Right ventricle myocardium inferior (tissue), 1 donor: ENCODE measurements around the gene CCDC71L. TPM values are rescaled to one million over a fixed set of nuclear protein-coding genes. Genes with fewer than 3 reads are reported as not detected.

Source experiments
- ATAC-seq: fragments of 200-7000 bp; cut with Tn5 transposase; one replicate; pipeline ENCODE4 v1.9.1; 2020; ENCODE audit warnings: mild to moderate bottlenecking, moderate library complexity
- DNase-seq: peaks from one replicate; pipeline ENCODE4 v3.0.0; 2021; ENCODE audit errors: missing footprints
- intact Hi-C: fragments of 100-400 bp; cut with DNase I; formaldehyde crosslinking; loops from one replicate; pipeline ENCODE4 v1.11.0; 2022
- total RNA-seq: library from RNA; stranded (reverse); fragmentation: NEBNext Ultra II Directional; extraction: Animal tissue kit (Norgen Biotek cat#: 25700); gene quantifications from one replicate; pipeline ENCODE4 v1.2.1, GENCODE V29; 2021
- donor health status: DM: no; HTN: yes; CAD: no; lungs with severe emphysema.

Gene CCDC71L
- total RNA-seq, 1 donor from 2014 or later, result 6.9 TPM

GRCh38 chr7:106634958-106635357, 26.0 kb downstream of the CCDC71L start:
- DNase-seq, result no peak
- intact Hi-C loops, result no loop called here
- no peak for ATAC-seq

DNA sequence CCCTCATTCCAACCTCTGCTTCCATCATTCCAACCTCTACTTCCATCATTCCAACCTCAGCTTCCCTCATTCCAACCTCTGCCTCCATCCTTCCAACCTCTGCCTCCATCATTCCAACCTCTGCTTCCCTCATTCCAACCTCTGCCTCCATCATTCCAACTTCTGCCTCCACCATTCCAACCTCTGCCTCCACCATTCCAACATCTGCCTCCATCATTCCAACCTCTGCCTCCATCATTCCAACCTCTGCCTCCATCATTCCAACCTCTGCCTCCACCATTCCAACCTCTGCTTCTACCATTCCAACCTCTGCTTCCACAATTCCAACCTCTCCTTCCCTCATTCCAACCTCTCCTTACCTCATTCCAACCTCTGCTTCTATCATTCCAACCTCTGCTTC, 30.3 kb downstream of the CCDC71L start:
- ATAC-seq (no peak), DNase-seq (no peak)
- intact Hi-C loops, result no loop called here

DNA sequence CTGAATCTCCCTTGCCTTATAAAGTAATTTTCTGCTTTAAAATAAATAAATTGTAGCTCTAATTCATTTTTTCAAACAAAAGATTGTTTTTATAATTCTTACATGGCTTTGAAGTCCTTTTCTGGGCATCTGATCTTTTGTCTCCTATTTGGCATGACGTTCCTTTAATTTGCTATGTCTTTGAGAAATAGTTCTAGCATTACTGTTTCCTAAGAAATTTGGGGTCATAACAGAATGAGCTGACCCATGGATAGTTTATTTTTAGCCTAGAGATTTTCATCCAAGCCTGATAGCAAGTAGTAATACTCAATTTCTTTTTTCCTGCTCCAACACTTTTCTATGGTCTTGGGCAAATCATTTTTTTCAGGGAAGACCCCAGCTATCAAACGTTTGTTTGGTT, 31.4 kb downstream of the CCDC71L start:
- DNase-seq (no peak), ATAC-seq (no peak)
- intact Hi-C loops, result no loop called here

- no peak for DNase-seq
- ATAC-seq, result no peak
- intact Hi-C loops, result no loop called here
Measured at GRCh38 chr7:106626376-106627164, 34.4 kb downstream of the CCDC71L start.

- intact Hi-C loops, result no loop called here
- no peak for ATAC-seq
- DNase-seq, result no peak
Measured at GRCh38 chr7:106625678-106626301, 35.2 kb downstream of the CCDC71L start.

- no peak for ATAC-seq
- intact Hi-C loops, result no loop called here
- no peak for DNase-seq
Measured at GRCh38 chr7:106623853-106624252, 37.1 kb downstream of the CCDC71L start.

DNA sequence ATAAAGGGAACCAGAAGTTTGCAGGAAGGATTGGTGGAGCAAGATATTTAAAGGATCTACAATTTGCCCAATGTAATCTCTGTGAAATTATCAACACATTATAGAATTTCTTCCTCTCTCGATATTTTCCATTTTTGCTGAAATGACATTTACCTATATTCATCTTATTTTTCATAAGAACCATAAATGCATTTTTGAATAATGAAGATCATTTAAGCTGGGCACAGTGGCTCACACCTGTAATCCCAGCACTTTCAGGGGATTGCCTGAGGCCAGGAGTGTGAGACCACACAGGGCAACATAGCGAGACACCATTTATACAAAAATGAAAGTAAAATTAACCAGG, 37.7 kb downstream of the CCDC71L start:
- no peak for ATAC-seq
- intact Hi-C loops, result no loop called here
- DNase-seq, result no peak

GRCh38 chr7:106622654-106623314, 38.2 kb downstream of the CCDC71L start:
- no peak for ATAC-seq
- DNase-seq, result no peak
- intact Hi-C loops, result no loop called here

- ATAC-seq (no peak), DNase-seq (no peak)
- intact Hi-C loops, result no loop called here
Measured at GRCh38 chr7:106621393-106622132, 39.4 kb downstream of the CCDC71L start.

GRCh38 chr7:106620676-106621075, 40.3 kb downstream of the CCDC71L start:
- DNase-seq (no peak), ATAC-seq (no peak)
- intact Hi-C loops, result no loop called here

DNA sequence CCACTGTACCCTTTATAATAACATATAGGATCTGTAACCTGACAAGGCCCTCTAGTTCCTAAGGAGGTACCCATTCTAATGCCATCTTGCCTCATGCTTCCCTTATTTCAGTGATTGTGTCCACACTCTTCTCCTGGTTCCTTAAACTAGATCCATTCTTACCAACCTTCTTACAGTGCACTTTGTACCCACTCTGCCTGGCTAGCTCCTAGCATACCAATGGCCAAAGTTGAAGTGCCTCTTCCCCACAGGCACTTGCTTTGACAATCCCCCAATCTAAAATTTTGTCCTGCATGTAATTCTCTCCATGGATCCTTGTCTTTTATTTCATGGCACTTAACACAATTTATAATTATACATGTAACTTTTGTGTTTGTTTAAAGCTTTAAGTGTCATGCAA, 40.9 kb downstream of the CCDC71L start:
- intact Hi-C loops, result no loop called here
- ATAC-seq (no peak), DNase-seq (no peak)

DNA sequence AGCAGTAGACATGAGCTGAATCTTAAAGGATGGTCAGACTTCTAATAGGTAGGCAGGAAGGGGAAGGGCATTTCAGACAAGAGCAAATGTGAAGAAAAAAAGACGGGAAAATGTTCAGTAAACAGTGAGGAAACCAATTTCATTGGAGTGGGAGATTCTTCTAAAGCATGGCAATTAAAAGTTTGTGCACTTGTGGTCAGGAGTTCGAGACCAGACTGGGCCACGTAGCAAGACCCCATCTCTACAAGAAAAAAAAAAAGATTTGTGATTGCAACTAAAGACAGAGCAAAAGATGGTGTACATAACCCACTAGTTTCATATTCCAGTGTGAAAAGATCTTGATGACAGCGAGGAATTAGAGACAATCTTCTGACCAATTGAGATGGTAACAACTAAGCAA, 41.7 kb downstream of the CCDC71L start:
- DNase-seq (no peak), ATAC-seq (no peak)
- intact Hi-C loops, result no loop called here

DNA sequence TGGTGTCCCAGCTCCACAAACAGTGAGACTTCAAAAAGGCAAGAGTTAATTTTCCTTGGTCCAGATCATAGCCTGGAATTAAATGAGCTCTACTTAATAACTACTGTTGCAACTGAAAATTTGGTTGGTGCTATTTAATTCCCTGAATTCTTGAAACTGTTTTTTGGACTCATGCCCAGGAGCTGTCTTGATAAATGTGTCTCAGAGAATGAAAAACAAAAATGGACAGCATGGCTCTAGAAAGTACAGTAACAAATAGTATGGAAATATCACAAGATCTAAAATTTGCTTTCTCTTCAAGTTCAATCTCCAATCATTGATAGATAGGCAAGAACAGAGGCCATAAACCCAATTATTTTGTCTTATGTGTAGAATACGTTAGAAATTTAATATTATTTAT, 42.5 kb downstream of the CCDC71L start:
- no peak for DNase-seq
- intact Hi-C loops, result no loop called here
- no peak for ATAC-seq

GRCh38 chr7:106617860-106618259, 43.1 kb downstream of the CCDC71L start:
- intact Hi-C loops, result no loop called here
- DNase-seq (no peak), ATAC-seq (no peak)

DNA sequence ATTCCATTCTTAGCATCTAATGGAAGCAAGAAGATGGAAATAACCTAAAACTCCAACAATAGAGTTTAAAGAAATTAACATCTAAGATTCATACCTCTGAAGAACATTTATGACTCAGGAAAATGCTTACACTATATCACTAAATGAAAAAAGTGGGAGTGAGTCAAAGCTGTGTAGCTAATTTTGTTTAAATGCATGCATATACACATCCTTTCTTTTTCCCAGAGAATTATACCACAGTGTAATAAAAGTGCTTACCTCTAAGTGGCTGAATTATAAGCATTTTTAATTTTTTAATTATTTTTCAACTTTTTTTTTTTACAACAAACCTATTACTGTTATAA, 44.3 kb downstream of the CCDC71L start:
- ATAC-seq, result no peak
- DNase-seq, result no peak
- intact Hi-C loops, result no loop called here

- DNase-seq, result no peak
Measured at GRCh38 chr7:106615808-106616707, 44.9 kb downstream of the CCDC71L start.

DNA sequence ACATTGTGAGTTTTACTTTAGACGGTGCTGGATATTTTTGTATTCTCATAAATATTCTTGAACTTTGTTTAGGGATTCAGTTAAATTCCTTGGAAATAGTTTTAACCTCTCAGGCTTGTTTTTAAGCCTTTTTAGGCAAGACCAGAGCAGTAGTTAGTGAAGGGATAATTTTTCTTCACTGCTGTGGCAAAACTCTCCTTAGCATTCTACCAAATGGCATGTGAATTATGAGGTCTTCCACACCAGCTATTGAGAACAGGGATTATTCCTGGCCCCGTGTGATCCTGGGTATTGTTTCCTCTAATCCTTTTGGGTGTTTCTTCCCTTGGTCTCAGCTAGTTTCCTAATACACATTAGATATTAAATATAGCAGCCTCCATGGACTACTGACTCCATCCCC, 46.2 kb downstream of the CCDC71L start:
- ATAC-seq, result no peak
- no peak for DNase-seq
- intact Hi-C loops, result no loop called here

More at GRCh38 chr7:106615808-106616707, 44.9 kb downstream of the CCDC71L start:
- no peak for ATAC-seq
- intact Hi-C loops, result no loop called here

- DNase-seq, result no peak
- intact Hi-C loops, result no loop called here
- no peak for ATAC-seq
Measured at GRCh38 chr7:106613848-106614560, 47.0 kb downstream of the CCDC71L start.
